ENCODE results near the gene TMEM167B.

DNA sequence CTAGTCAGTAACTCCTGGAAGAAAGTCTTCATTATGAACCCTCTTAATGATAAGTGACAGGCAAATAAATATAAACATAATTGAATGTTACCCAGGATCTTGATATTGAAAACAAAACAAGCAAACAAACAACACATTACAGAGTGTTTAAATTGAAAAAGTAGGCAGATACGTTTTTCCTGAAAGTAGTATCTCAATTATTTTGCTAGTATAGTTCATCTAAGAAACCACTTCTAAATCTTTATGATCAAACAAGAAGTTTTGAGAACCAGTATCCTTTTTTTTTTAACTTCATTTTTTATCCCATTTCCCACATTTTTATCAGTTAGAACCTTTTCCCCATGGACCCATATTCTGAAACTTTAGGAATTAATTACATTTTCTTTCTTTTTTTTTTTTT is 45.0 kb upstream of the TMEM167B start:
- TF ChIP-seq CTCF (conservative IDR thresholded peaks at IDR 0.05; ENCODE audit: low read depth, low read length): no peak
- TF ChIP-seq POLR2A (IDR thresholded peaks at IDR 0.05; ENCODE audit: low read depth, low read length): no peak
- no peak for TF ChIP-seq FOS (IDR thresholded peaks at IDR 0.05; ENCODE audit: low read depth, low read length)
- no peak for TF ChIP-seq RAD21 (IDR thresholded peaks at IDR 0.05; ENCODE audit: low read length)
- no peak for TF ChIP-seq MAFK (IDR thresholded peaks at IDR 0.05; ENCODE audit: low read depth, low read length)
- no peak for TF ChIP-seq ELK1 (IDR thresholded peaks at IDR 0.05; ENCODE audit: borderline replicate concordance, low read depth, low read length)
- no peak for TF ChIP-seq USF2 (IDR thresholded peaks at IDR 0.05; ENCODE audit: low read depth, low read length)
- TF ChIP-seq CHD1 (IDR thresholded peaks at IDR 0.05; ENCODE audit: low read depth, low read length): no peak
- no peak for TF ChIP-seq CEBPB (IDR thresholded peaks at IDR 0.05; ENCODE audit: low read depth, low read length)
- TF ChIP-seq BHLHE40 (IDR thresholded peaks at IDR 0.05; ENCODE audit: low read depth, low read length): no peak
- TF ChIP-seq SMC3 (IDR thresholded peaks at IDR 0.05; ENCODE audit: low read depth, low read length): no peak
- no peak for TF ChIP-seq RFX5 (IDR thresholded peaks at IDR 0.05; ENCODE audit: low read depth, low read length)
